Ammon's horn (tissue), 1 donor: ENCODE measurements around the gene ANAPC13.
A peak's percentile ranks its signal among the peaks of the same experiment; 100 is the strongest.

ENCODE experiments used
- DNase-seq: peaks from one replicate; pipeline ENCODE4 v3.0.0-alpha.2; 2016; ENCODE audit warnings: low spot score

The ANAPC13 gene, protein sequence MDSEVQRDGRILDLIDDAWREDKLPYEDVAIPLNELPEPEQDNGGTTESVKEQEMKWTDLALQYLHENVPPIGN

DNA sequence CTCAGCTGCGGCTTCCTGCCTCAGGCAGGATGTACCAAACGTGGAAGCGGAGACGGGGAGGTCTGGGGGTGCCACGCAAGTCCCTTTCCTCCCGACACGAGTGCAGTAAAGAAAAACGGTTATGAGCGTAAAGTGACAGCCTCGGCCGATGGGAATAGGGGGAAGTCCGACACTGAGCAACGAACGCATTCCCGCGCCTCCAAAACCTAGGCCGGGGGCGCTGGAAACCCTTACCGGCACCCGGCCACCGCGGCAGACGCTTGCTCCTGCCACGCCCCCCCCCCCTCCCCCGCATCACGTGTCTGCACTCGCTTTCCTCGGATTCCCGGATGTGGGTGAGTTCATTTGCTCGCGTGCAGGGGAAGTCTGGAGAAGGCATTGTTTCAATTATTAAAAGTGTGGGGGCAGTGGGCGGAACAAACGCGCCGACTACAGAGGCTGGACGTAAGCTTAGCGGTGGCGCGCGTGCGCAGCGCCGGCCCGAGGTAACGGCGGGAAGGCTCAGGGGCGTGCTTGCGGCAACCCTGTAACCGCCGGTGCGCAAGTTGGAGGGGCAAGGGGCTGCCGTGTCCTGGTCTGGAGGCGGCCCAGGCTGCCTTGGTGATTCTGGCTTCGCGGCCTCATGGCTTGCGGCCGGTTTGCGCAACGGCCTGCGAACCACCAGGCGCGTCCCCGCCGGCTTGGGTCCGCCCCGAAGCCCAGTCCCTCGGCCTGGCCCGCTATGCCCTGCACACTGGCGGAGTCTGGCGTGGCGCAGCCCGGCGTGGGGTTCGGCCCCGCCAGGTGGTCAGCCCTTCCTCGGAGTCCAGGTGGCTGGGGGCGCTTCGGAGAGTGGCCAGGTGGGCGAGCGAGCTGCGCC, at the start of gene ANAPC13, which contains the start of gene CEP63:
ANAPC13 (minus strand) TSS at position 268 of the 859 bp plus-strand sequence. CDS start 3,081 bp downstream, outside the sequence.
CEP63 (plus strand) TSS at position 340 of the 859 bp plus-strand sequence. CDS start 9,264 bp downstream, outside the sequence.
- peak; percentile 96 for DNase-seq

DNA sequence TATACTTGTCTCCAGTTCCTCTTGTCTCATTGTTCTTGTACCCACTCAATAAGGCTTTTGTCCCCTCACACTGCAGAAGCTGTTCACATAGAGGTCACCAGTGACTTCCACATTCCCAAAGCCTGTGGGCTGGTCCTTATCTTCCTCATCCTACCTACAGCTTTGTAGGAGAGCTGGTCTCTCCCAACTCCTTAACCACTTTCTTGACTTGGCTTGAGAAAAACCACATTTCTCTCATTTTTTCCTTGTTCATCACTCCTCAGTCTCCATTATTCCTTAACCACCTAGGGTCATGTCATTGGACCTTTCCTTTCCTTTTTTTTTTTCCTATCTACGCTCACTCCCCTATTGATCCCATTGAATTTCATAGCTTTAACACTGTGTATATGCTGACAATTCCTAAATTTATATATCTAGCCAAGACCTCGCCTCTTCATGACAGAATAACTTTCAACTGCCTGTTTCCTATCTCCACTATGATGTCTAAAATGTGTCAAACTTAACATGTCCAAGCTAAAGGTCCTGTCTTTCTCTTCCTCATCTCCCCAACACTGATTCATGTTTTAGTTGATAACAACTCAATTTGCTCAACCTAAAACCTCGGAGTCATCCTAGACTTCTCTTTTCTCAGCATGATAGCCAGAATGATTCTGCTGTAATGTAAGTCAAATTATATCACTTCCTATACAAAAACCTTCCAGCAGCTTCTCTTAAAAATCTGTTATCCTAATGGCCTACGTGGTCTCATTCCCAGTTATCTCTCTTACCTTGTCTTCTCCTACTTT, 49.6 kb upstream of the ANAPC13 start:
- DNase-seq, result no peak

DNA sequence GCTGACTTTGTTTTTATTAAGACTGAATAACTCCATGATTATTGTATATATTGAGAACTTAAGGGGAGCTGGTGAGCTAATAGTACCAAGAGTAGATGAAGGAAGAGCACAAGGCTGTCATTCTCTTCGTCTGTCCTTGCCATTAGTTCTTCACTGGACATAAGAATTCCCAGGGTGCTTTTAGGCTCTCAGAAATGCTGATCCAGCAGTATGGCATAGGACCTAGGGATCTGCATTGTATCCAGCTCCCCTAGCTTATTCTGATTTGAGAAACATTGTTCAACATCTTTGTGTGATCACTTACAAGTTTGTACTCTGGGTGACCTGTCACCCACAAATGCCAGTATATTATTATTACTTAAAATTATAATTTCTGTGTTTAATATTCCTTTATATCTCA, 47.7 kb upstream of the ANAPC13 start:
- no peak for DNase-seq

DNA sequence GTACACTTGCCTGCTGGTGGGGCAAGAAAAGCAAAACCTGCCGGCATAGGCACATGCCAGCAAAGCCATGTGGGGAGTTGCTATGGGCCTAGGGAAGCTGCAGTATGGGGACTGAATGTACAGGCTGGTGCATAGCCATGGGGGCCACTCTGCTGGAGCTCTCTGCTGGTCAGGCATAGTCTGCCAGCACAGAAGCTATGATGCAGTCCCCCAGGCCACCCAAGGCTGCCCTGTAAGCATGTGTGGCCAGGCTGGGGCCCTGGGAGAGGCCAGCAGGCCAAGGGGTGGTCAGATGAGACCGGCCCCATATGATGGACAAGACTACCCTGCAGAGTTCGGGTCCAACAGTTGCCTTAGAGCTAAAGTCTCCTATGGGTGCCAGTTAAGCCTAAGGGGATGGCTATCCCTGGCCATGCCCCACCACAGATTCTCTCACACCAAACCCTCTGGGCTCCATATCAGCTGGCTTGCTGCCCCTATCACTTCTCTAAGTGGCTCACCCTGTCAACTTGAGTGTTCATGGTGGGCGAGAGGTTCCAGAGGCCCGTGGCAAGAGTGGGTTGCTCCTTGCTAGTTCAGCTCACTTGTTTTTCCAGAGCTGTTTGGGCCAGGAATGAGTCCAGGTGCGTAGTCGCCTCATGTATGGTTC, 41.9 kb upstream of the ANAPC13 start:
- no peak for DNase-seq

DNA sequence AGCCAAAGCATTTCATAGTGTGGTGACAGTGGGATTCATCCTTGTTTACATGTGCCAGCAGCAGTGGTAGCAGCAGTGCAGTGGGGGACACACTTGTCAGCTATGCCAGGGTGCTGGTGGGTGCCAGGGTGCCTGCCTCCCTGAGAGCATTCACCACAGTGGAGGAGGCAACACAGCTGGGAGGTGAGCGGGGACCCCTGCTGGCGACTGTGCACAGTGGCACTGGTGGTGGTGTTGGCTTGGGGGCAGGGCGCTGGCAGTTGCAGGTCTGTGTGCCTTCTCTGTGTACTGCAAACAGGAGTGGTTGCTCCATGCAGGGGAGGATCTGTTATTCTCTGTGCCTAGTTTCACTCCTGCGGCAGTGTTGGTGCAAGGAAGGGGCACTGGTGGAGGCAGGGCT, 41.3 kb upstream of the ANAPC13 start:
- no peak for DNase-seq

DNA sequence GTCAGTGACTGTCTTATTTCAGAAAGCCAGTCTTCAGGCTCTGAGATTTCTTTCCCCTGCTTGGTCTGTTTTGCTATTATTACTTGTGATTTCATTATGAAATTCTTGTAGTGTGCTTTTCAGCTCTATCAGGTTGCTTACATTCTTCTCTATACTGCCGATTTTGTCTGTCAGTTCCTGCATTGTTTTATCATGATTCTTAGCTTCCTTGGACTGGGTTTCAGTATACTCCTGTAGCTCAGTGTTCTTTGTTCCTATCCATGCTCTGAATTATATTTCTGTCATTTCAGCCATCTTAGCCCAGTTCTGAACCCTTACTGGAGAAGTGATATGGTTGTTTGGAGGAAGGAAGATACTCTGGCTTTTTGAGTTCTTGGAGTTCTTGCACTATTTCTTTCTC, 40.5 kb upstream of the ANAPC13 start:
- no peak for DNase-seq

DNA sequence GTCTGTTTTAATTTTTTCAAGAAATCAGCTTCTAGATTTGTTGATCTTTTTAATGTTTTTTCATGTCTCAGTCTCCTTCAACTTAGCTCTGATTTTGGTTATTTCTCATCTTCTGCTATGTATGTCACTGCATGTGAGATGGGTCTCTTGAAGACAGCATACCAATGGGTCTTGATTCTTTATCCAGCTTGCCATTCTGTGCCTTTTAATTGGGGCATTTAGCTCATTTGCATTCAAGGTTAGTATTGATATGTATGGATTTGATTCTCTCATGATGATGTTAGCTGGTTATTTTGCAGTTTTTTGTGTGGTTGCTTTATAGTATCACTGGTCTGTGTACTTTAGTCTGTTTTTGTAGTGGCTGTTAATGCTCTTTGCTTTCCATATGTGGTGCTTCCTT, 39.5 kb upstream of the ANAPC13 start:
- no peak for DNase-seq

DNA sequence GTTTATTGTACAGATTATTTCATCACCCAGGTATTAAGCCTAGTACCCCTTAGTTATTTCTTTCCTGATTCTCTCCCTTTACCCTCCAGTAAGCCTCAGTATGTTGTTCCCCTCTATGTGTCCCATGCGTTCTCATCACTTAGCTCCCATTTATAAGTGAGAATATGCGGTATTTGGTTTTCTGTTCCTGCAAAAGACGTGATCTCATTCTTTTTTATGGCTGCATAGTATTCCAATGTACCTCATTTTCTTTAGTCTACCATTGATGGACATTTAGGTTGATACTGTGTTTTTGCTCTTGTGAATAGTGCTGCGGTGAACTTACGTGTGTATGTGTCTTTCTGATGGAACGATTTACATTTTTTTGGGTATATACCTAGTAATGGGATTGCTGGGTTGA, 36.8 kb upstream of the ANAPC13 start:
- DNase-seq, result no peak

DNA sequence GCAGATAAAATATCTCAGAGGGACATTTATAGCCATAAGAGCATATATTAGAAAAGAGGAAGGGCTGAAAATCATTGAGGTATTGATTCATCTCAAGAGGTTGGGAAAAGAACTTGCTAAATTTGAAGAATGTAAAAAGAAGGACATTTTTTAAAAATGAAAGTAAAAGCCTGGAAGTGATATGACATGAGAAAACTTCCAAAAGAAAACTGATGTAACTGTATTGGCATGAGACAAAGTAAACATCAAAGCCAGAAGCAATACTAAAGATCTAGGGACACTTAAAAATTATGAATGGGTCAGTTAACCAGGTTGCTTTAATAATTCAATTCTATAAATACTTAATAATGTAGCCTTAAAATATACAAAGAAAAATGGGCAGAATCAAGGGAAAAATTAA, 32.0 kb upstream of the ANAPC13 start:
- DNase-seq, result no peak

DNA sequence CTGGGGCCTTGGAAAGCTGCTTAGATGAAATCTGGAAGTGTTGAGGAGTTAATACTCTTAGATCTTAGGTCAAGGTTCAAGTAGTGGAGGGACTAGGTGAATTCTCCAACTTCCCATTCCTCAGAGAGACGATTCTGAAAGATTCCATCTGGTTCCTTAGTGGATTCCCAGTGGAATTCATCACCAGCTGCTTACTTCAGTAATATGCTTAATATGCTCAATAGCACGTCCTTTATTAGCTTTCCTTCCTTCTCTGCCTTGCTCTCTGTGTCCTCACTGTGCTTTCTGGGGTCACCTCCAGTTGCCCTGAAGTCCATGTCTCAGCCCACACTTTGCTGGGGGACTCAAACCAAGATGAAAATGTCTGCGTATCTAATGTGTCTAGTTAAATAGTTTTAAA, 31.1 kb upstream of the ANAPC13 start:
- no peak for DNase-seq

DNA sequence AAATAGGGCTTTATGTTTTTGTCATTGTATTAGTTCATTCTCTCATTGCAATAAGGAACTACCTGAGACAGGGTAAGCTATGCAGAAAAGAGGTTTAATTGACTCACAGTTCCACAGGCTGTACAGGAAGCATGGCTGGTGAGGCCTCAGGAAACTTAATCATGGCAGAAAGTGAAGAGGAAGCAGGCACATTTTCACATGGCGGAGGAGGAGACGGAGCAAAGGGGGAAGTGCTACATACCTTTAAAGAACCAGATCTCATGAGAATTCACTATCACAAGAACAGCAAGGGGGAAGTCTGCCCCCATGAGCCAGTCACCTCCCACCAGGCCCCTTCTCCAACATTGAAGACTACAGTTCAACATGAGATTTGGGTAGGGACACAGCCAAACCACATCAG, 25.7 kb upstream of the ANAPC13 start:
- no peak for DNase-seq

DNA sequence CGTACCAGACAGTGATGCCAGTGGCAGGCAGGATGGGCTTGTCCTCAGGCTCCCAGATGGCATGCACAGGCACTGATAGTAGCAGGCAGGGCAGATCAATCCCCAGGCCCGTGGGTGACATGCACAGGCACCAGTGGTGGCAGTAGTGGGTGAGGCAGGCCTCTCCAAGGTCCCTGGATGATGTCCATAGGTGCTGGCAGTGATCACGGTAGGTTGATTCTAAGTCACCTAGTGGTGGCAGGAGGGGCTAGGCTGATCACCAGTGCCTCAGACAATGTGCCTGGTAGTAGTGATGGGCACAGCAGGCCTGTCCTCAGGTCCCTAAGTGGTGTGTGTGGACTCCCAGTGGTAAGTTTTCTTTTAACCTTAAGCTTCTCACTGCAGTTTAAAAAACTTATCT, 19.7 kb upstream of the ANAPC13 start:
- DNase-seq, result no peak

DNA sequence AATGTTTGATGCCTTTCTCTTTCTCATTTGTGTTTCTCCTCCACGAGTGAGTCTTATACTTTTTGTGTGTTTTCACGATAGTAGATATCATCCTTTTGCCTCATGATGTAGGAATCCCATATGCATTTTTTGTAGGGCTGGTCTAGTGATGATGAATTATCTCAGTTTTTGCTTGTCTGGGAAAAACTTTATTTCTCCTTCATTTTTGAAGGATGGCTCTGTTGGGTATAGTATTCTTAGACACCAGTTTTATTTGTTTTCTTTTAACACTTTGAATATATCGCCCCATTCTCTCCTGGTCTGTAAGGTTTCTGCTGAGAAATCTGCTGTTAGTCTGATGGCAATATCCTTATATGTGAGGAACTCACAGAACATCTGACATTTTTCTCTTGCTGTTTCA, 18.3 kb upstream of the ANAPC13 start:
- DNase-seq, result no peak

DNA sequence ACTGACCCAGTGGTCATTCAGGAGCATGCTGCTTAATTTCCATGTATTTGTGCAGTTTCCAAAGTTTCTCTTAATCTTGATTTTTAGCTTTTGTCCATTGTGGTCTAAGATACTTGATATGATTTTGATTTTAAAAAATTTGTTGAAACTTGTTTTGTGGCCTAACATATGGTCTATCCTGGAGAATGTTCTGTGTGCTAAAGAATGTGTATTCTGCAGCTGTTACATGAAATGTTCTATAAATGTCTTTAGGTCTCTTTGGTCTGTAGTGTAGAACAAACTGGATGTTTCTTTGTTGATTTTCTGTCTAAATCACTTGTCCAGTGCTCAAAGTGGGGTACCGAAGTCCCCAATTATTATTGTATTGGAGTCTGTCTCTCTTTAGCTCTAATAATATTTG, 17.5 kb upstream of the ANAPC13 start:
- DNase-seq, result no peak

DNA sequence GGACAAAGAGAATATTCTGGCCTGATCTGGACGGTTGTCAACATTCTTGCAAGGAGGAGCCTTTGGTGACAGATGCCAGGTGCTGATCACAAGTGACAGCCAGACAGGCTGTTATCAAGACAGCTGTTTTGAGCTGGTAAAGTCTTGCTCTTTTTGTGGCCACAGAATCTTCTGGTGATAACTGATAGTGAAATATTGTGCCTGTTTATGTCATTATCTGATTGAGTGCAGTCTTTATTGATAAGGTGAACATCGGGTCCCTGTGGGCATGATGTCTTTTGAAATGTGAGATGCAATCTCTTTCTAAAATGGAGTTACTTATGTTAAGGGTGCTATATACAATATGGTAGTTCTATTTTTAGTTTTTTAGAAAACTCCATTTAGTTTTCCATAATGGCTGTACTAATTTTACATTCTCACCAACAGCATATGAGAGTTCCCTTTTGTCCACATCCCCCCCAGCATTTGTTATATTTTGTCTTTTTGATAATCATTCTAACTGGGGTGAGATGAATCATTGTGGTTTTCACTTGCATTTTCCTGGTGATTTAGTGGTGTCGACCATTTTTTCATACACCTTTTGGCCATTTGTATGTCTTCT, 10.8 kb upstream of the ANAPC13 start:
- no peak for DNase-seq

DNA sequence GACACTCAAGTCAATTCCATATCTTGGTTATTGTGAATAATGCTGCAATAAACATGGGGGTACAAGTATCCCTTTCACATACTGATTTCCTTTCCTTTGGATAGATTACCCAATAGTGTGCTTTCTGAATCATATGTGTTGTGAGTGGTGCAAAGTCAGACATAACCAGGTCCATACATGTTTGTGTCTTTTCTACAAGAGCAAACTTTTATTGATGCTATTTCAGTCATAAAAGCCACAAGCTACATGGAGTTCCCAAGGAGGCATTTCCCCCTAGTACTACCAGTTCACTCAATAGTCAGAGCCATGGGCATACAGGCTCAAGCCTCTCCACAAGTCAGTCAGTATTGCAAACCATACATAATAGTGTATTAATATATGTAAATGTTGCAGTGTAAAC, 10.2 kb upstream of the ANAPC13 start:
- no peak for DNase-seq

DNA sequence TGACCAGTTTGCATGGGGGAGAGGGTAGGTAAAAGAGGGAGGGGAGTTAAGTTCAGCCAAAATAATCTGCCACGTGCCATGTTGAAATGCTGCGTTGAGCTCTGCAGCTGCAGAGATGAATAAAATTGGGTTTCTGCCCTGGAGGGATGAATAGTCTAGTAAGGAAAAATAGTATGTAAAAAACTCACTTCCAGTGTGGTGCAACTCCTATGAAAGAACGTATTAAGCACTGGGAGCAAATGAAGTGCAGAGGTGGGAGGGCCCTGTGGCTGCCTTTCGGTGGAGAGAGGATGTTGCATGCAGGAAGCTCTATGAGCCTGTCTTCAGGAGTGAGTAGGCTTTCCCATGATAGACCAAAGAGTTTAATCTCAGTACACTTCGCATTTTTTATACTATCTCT, 8.7 kb upstream of the ANAPC13 start:
- no peak for DNase-seq

DNA sequence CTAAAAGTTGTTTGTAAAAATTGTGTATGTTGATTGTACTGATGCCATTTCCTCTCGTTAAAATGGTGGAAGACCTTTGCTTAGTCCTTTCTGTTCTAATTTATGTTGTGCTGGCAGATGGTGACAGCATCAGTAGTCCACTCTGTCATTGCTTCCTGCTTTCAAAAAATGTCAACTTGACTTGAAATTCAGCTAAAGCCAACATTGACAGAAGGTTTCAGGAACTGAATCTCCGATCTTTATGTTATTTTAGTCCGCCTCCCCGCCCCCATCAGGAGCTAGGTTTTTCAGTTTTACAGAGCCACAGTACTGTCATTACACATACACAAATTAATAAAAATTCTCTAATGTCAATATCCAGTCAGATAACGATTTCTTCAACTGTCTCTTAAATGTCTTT, 1.6 kb upstream of the ANAPC13 start:
- DNase-seq, result peak; percentile 29

DNA sequence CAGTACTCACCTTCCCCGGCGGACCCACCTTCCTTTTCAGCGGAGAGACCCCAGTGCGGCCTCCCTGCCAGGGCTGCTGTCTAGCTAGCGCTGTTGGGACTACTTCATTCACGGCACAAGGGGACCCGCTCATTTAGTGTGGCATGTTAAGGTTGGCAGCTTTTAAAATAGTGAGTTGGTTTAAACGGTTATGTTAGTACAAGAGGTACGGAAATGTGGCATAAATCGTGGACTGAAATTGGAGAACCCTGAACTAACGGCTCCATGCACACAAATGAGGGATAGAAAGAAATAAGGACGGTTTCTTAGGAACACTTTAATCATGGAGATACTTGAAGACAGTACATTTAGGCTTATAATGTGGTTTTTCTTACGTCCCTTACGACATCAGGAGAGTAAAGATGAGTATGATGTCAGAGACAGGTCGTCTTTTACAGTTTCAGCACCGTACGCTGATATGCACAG, 824 bp upstream of the ANAPC13 start:
- no peak for DNase-seq

DNA sequence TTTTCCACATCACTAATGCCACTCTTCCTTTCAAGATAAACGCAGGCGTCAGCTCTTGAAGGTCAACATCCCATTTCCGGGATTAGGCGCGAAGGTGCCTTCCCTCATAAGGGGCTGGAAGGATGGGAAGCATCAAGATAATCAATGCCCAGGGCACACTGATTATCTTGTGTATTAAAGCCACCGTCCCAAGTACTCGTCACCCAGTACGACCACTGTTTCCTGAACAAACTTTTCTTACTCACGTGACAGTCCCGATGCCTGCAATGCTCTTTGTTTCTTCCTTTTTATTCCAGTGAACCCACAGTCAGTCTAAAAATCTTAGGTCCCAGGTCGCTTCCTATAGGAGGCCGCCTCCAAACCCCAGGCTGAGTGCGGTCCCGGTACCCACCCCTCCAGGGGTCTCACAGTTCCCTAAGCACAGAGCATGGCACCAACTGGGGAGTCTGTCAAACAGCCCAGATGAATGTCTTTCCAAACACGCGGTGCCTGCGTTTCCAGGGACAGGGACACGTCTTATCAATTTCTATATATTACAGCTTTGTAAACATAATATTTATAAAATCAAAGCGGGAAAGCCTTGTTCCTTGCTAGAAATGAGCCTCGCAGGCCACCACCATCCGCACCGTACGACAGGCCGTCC, 589 bp downstream of the ANAPC13 start:
- peak; percentile 30 for DNase-seq

DNA sequence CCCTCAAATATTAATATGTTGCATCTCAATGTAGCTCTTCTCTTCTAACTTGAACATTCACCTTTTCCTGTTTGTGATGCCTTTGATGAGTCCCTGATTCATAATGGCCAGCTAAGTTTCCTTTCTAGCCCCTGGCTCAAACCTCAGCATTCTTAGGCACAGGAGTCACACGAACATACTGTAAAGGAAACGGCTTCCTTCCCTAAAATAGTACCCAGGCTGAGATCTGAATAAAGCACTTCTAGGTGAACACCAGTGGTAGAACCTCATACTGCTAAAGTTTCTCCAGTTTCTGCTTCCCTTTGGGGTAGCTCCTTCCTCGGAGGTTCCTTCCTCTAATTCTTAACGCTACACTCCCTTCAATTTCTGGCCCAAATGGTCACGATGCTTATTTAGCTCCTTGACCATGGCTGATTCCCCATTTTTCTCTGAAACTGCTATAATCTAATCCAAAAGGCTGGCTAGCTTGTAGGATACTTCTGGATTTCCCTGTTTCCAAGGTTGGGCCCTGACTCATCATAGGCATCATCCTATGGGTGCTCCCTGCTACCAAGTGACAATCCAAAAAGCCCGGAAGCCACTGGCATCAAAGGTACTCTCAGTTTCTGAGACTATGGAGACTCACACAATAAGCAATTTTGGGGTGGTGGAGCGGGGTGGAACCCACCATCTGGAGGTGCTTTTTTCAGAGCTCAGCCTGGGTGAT, 2.4 kb downstream of the ANAPC13 start:
- no peak for DNase-seq
